Activated T-cell treated with anti-CD3 and anti-CD28 coated beads for 4 hours (primary cell): ENCODE results near the gene ZFHX3.

Experiments used
- DNase-seq: peaks from one replicate; pipeline ENCODE4 v3.0.0-alpha.2; 2020

ZFHX3 gene

DNA sequence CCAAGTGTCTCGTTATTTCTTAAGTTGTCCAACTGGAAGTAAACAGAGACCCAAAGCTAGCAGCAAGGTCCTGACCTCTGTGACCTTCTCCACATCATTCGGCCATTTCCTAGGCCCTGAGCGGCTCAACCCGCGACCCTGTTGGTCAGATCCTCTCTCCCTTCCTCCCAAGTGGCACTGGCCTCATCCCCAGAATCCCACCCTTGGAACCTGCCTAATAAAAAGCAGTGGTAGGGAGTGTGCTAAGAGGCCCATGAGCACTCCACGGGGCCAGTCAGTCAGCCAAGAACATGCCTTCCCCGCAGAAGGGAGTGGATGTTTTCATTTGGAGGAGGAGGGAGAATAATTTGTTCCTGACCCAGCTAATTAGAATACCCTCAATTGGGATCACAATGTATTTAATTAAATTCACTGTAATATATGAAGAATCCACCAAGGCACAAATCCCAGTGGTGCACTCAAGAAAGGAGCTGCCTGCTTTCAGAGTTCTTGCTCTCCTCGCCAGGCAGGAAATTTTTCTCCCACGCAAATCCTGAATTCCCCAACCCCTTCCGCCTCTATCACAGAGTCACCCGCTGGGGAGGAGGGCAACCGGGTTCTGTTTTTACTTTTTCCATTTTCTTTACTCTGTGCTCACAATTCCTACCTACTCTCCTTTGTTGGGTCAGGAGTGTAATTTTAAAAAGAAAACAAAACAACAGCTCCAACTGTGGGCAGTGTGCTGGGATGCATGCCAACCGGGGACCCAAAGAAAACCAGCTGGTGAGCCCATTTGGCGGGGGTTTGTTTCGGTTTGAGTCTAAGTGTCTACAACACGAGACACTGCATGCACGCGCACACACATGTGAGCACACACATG is 153.4 kb downstream of the ZFHX3 start:
- no peak for DNase-seq

- DNase-seq: no peak
Measured at GRCh38 chr16:72891291-72892227, 156.4 kb downstream of the ZFHX3 start.

DNA sequence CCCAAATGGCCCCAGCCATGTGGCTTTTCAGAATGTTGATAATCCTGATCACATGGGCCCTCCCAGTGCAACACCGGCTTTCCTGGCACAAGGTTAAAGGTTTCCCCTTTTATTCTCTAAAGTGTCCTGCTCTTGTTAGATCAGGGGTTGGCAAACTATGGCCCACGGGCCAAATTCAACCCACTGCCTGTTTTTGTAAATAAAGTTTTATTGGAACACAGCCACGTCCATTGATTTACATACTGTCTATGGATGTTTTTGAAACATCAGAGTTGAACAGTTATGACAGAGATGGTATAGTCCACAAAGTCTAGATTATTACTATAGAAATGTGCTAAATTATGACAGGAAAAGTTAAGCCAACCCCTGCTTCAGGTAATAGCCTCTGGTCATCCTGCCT is 157.3 kb downstream of the ZFHX3 start:
- DNase-seq: no peak

- DNase-seq: no peak
Measured at GRCh38 chr16:72889616-72890582, 158.0 kb downstream of the ZFHX3 start.

GRCh38 chr16:72887537-72887936 is 160.4 kb downstream of the ZFHX3 start:
- no peak for DNase-seq

GRCh38 chr16:72886346-72886974 is 161.5 kb downstream of the ZFHX3 start:
- DNase-seq: no peak

DNA sequence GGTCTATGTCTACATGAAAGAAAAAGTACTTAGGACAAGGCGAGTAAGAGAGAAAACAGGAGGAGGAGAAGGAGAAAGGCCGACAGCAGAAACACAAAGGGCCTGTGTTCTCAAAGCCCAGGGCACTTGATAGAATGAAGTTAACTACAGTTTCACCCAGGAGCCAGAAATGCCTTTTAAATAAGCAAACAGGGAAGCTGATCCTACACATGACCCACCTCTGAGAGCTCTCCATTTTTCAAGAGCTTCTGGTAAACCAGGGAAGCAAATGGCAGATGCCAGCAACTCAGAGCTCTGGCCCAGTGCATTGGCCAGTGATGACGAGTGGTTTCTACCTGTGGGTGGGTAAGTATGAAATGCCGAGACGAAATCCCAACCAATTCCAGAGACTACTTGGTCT is 163.4 kb downstream of the ZFHX3 start:
- DNase-seq: no peak

DNA sequence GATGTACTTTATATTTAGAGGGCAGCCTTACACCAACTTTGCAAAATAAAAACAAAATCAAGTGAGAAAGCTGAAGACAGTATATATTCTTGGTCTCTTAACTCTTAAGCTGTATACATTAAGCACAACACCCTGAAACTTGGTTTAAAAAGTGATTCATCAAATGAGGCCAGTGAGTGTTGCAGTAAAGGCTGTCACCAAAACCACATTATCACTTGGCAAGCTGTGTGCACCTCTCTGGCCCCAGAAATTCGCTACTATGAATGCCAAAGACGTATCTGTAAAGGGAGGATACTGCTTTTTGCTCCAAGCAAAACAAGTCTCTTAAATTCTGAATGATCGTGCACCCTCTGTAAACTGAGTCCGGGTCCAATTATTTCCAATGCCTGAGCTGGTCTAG is 163.9 kb downstream of the ZFHX3 start:
- DNase-seq: no peak

DNA sequence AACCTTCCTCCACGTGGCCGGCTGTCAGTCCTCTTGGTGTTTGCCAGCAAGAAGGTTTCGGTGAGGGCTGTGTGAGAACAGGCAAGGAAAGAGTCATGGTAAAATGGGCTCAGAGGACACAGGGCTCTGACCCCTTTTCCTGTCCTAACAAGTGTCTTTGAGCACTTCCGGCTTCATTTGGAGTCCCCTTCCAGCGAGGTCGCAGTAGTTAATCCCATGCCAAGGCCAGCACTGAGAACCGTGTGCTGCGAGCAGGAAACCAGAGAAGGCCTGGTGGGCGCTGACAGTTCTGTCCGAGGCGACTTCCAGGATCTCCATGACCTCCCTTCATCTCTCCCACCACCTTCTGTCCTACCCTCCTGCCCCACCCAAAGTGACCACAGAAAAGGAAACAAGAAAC is 168.1 kb downstream of the ZFHX3 start:
- no peak for DNase-seq

GRCh38 chr16:72878301-72879269 is 169.3 kb downstream of the ZFHX3 start:
- DNase-seq: no peak

DNA sequence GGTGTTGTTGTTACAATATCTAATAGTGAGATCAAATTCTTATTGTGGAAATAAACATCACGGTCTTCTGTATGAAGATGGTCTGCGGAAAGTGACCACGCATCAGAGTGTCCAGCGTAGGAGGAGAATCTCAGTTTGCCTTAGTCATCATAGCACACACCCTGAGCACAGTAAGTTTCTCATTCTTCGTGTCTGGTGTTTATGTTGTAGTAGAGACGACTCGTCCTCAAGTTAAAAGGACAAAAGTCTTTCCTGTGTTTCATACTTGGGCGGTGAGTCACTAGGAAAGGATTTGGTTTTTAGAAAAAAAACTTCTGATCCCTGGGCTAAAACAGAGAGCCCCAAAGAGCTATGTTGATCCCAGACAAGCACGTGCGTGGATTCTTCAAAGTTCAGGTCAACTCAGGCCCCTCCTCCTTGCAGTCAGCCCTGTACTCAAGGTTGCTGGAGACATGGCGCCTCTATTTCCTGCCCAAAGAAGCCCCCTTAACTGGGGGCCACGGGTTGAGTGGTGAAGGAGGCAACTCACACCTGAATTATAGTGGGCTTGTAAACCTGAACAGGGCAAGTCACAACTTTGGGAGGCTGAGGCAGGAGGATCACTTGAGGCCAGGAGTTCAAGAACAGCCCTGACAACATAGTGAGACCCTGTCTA is 170.4 kb downstream of the ZFHX3 start:
- no peak for DNase-seq

DNA sequence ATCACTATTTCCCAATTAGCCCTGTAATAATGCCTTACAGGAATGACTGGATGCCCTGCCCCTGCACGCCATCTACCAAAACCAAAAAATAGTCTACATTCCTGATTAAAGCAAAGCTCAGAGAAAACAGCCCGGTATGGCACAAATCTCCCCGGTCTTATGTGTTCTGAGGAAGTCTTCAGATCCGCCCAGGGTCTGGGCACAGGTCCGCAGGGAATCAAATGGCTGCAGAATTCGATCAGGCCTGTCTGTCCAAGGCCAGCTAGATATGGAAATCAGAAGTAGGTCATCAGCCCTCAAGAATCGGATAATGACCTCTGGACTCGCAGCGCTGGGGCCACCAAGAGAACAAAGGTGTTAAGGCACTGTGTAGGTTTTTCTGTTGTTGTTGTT is 171.0 kb downstream of the ZFHX3 start:
- DNase-seq: no peak

GRCh38 chr16:72876221-72876620 is 171.7 kb downstream of the ZFHX3 start:
- DNase-seq: no peak

DNA sequence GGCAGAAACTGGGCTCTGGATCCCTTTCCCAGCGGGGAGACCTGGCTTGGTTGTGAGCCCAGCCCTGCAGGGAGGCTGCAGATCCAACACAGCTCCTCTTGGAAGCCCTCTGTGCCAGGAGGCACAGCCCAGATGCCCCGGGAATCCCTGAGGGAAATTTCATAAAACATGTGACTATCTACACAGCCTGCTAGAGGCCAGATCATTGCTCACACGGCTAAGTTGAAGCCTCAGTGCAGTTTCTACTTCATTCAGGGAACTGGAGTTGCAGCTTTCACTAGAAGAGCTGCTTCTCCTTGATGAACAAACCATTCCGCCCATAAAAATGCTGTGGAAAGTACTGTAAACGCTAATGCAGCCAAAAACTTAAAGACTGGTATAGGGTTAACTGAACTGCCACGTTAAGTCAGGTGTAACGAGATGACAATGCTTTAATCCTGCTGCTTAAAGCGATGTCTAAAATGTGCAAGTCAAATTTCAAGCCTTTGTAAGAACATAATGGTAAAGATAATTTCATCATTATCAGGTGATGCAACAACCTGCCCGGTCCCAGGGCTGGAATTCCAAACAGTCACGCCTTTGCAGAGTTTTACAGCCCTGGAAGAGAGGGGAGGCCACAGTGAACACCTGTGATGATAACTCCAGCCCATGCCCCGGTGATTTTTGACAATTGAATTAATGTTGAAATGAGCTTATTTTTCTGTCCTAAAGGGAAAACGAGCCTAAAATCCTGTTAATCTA is 172.5 kb downstream of the ZFHX3 start:
- no peak for DNase-seq

- no peak for DNase-seq
Measured at GRCh38 chr16:72873853-72874252, 174.1 kb downstream of the ZFHX3 start.

DNA sequence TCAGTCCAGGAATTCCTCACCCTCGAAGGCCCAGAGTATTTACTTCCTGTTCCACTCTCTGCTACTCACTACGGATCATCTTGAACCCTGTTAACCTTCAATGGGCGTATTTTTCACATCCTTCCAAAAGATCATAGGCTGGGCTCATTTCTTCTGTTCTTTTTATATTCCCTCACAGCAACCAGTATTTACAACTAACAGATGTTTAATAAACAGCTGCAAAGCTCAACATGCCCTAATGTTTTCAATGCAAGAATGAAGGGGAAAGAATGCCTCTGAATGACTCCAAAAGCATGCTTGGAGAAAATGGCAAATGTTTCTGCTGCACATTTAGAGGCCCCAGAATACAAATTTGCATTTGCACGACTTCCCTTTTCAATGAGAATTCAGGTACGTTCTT is 174.9 kb downstream of the ZFHX3 start:
- no peak for DNase-seq

DNA sequence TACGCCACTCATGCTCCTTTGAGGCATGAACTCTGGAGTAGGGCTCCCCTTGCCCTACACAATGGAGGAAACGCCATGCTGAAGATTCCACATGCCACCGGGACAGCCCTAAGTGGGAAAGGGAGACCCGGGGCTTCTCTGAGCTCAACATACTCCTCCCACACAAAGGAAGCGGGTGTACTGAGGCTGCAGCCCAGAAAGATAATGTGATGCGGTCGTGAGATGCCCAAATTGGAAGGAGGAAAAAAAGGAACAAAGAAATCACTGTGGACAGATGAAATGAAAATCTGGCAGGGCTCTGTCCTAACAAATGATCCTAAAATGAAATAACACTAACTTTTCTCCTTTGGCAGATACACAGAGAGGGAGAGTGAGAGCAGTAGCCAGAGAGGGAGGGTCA is 182.1 kb downstream of the ZFHX3 start:
- DNase-seq: no peak

DNA sequence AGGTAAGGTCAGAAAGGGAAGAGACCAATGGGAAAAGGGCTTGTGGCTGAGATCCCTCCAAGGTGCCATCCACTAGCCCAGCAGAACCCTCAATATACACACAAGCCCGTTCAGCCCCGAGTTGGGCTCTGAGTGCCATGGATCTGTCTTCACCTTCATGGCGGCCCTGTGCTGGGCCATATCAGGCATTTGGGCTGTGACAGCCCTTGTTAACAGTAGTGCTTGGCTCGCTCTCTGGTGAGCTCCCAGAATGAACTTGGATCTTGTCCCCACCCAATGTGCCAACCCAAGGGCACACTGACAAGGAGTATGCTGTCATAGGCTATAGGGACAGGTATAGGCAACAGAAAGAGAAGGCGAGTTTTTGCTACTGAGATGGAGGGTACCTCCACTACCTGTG is 182.7 kb downstream of the ZFHX3 start:
- no peak for DNase-seq

GRCh38 chr16:72864130-72864833 is 183.6 kb downstream of the ZFHX3 start:
- DNase-seq: no peak
